ENCODE measurements around the gene TFAP2C.

TFAP2C gene

DNA sequence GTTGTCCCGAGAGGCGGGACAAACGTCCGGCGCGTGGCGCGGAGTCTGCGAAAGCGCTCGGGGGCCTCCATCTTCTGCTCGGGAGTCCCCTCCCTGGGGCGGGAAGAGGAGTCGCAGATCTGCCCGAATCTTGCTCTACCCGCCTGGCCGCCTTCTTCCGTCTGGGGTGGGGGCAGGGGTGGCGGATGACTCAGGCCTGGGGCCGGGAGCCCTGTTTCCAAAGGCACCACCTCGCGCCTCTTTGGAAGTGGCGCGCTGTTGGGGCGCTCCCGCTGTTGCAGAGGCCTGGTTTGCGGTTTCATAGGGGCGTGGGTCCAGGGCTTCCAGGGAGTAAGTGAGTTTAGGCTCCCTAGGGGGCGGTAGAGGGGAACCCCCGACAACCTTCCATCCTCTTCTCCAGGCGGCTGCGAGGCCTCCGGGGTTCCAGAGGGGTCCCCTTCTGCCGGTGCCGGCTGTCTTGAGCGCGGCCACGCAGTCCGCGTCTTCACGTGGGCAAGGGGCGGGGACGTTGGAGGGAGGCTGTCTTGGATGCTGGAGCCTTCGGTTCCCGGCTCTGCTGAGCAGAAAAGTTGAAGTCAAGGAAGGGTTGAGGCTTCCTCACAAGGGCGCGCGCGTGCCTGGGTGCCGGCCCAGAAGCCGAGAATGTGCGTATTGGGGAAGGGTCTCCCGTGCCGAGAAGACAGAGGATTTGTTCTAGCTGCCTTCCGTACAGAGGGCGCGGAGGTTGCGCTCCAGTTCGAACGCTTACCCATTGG, 2.6 kb upstream of the TFAP2C start:
- TF ChIP-seq GATA1 (IDR thresholded peaks at IDR 0.05; ENCODE audit: low read depth, low read length) (no peak), POLR2A (IDR thresholded peaks at IDR 0.05; ENCODE audit: low read length) (no peak)
- DNase-seq = peak; percentile 66 to 67

DNA sequence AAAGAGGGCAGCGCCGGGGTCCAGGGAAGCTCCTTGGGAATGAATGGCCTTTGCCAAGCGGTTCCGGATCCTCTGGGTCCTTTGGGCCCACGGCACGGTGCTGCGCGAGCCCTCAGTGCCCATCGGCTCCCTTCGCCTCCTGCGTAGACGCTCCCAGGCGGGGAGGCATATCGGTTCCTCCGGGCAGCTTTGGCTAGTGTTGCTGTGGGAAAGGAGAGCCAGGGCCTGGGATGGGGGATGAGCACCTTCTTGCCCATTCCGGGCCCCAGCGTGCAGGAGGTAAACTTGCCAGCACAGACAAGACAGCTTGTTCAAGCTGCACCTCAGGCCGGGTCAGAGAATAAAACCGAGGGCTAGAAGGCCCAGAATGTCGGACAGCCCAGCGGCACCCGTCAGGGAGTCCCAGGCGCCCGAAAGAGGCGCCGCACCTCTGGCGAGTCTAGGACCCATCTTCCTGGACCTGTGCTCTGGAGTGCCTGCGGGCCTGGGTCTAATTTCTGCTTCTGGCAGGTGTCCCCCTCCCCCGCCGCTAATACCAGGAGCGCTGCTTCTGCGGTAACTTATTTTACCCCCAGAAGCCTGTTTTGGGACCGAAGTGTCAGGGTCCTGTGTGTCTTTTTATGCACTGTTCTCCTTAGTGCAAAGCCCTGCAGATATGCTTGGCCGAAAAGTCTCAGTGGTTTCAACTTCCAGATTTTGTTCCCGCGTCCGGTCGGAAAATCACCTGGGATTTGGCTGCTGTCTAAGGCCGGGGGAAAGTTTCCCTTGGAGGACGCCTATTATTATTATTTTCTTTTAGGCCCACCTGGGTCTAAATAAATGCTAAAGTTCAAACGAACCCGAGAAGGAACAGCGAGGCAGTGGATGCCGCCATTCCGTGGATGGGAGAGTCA, 1.7 kb upstream of the TFAP2C start:
- TF ChIP-seq POLR2A (IDR thresholded peaks at IDR 0.05; ENCODE audit: low read length) (no peak), GATA1 (IDR thresholded peaks at IDR 0.05; ENCODE audit: low read depth, low read length) (no peak)
- DNase-seq = no peak

DNA sequence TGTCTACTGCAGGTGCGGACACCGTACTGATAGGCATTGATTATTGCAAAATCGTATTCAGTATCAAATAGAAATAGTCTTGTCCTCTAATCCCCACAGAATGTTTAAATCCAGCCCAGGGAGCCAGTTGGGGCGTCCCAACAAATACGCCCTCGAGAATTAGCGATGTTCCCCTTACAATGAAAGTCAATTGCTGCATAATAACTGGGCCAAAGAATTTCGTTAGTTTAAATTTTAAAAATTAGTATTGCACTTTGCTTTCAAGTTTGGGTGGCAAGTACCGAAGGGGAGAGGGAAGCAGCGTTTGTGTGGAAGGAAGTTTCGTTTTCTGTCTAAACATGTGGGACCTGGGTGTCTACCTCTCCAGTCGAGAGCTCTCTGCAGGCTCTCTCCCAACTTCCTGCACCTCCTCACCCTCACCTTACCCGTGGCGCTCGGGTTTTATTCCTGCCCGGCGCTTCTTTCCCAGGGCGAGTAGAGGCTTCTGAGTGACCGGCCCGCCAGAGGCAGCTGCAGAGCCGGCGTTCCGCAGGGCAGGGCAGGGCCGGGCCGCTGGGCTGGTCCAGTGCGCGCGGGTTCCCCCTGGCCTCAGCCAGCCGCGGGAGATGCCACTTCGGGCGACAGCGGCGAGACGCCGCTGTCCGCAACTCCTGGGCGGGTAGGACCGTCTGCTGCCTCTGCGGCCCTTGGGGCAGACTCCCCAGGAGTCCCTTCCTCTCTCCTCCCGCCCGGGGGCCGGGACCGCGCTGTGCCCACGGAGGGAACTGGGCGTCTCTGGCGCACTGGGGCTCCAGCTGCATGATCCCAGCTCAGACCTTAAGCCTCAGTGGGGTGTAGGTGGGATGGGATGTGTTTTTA, 862 bp upstream of the TFAP2C start:
- DNase-seq = peak; percentile 35 to 36

DNA sequence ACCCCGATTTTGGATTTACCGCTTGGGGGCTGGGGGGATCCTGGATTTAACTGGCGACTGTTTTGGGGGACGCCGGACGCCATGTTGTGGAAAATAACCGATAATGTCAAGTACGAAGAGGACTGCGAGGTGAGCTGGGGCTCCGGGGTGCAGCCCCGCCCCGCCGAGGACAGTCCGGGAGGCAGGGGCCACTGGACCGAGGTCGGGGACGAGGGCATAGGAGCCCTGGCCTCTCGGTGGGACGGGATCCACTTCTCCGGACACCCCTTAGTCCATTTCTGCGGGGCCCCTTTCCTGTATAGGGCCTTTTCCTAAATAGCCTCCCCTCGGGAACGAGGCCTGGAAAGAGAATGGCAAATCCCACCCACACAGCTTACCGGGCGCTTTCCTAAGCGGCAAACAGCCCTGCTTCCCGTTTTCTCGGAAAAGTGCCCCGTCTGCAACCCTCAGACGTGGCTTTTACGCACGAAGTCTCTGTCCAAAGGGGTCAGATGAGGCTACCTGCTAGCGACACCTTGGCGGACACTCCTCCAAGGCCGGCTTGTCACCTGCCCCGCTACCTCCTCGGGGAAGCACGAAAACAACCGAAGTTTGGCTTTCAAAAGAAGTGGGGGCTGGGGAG, 469 bp downstream of the TFAP2C start:
- no peak for TF ChIP-seq GATA1 (IDR thresholded peaks at IDR 0.05; ENCODE audit: low read depth, low read length)
- no peak for TF ChIP-seq POLR2A (IDR thresholded peaks at IDR 0.05; ENCODE audit: low read length)
- DNase-seq = no peak

More for the DNA sequence above, 862 bp upstream of the TFAP2C start:
- TF ChIP-seq GATA1 (IDR thresholded peaks at IDR 0.05; ENCODE audit: low read depth, low read length) (no peak), POLR2A (IDR thresholded peaks at IDR 0.05; ENCODE audit: low read length) (no peak)

DNA sequence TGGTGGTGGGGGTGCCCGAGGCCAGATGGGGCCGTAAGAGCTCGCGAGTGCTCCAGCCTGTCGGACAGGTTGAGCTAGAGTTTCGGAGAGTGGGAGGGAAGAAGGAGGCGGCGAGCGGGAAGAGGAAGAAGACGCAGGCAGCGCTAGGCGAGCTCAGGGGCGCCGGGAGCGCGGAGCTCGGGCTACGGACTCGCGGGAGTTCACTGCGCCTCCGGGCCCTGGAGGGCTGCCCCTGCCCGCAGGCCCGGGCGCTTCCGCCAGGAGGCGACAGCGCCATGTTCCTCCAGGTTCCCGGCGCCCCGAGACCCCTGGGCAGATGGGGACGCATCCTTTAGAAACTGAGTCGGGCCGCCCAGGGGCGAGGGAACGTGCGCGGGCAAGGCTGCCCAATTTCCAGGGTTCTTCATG, 984 bp downstream of the TFAP2C start:
- TF ChIP-seq GATA1 (IDR thresholded peaks at IDR 0.05; ENCODE audit: low read depth, low read length) (no peak), POLR2A (IDR thresholded peaks at IDR 0.05; ENCODE audit: low read length) (no peak)
- DNase-seq = peak; percentile 62 to 65

- DNase-seq = peak; percentile 37 to 44
- TF ChIP-seq GATA1 (IDR thresholded peaks at IDR 0.05; ENCODE audit: low read depth, low read length) = no peak
- no peak for TF ChIP-seq POLR2A (IDR thresholded peaks at IDR 0.05; ENCODE audit: low read length)
Observed at GRCh38 chr20:56630506-56631317, 1.6 kb downstream of the TFAP2C start.

DNA sequence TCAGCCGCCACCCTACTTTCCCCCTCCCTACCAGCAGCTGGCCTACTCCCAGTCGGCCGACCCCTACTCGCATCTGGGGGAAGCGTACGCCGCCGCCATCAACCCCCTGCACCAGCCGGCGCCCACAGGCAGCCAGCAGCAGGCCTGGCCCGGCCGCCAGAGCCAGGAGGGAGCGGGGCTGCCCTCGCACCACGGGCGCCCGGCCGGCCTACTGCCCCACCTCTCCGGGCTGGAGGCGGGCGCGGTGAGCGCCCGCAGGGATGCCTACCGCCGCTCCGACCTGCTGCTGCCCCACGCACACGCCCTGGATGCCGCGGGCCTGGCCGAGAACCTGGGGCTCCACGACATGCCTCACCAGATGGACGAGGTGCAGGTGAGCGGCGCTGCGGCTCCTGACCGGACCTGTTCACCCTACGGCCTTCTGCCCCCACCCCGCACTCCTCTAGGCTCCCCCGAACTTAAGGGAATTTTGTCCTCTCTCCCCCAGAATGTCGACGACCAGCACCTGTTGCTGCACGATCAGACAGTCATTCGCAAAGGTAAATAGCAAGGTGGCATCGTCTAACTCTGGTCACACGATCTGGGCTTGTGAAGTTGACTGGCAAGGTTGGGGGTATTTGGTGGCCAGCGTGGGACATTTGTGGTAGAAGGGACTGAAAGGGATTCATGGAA, 2.3 kb downstream of the TFAP2C start:
- DNase-seq = no peak
- no peak for TF ChIP-seq GATA1 (IDR thresholded peaks at IDR 0.05; ENCODE audit: low read depth, low read length)
- TF ChIP-seq POLR2A (IDR thresholded peaks at IDR 0.05; ENCODE audit: low read length) = no peak

DNA sequence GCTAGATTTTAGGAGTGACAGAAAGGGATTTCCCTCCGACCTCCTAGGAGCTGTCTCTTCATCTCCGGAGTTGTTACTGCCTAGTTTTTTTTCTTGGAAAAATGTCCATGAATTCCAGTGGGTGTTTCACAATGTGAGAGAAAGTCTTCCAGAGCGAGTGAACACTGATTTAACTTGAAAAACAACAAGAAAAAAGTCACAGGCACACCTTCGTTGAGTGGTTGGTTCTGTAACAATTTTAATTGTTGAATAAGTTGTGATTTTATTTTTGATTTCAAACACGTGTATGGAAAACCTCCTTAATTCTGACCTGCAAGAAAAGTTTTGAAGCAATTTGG, 2.9 kb downstream of the TFAP2C start:
- DNase-seq = no peak
- no peak for TF ChIP-seq POLR2A (IDR thresholded peaks at IDR 0.05; ENCODE audit: low read length)
- TF ChIP-seq GATA1 (IDR thresholded peaks at IDR 0.05; ENCODE audit: low read depth, low read length) = no peak

DNA sequence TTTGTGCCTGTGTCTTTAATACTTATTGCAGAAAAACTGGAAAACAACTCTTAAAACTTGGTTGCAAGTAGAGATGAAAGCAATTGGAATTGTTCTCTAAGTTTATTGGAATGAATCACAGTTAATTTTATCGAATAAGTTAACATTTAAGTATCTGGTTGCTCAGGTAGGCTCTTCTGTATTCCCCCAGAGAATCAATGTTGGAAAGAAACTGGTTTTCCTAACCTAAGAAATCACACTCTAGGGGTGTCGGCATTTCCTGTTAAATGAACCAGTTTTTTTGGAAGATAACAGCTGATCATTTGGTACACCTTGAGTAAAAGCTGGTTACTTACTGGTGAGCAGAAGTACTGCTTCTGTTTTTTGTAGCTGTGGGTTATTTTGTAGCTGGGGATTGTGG, 5.2 kb downstream of the TFAP2C start:
- TF ChIP-seq GATA1 (IDR thresholded peaks at IDR 0.05; ENCODE audit: low read depth, low read length) = no peak
- TF ChIP-seq POLR2A (IDR thresholded peaks at IDR 0.05; ENCODE audit: low read length) = no peak
- DNase-seq = no peak

DNA sequence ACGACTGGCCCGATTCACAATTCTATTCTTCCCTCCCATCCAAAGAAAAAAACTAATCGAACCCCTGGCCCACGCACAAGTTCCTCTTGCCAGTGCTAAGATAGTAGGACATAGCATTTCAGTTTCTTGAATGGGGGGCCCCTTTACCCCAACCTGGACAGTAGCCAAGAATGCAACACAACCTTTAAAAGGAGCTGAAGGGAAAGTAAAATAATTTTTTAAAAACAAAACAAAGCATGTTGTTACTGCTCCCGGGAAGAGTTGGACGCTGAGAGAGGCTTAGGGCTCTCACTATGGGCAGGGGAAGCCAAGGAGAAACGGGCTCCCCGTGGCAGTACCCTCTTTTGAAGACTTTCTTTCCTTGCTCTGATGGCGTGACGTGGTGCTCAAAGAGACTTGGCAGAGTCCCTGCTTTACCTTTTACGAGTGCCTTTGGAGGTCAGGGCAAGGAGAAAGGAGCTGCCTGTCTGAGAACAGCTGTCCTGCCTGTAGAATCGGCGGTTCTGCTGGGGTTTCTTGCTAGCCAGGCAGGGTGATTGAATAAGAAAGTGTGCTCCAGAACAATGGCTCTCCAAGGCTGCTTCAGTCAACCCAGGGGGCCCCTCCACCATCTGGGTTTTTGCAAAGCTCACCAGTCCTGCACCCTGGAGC, 5.8 kb downstream of the TFAP2C start:
- DNase-seq = no peak
- no peak for TF ChIP-seq GATA1 (IDR thresholded peaks at IDR 0.05; ENCODE audit: low read depth, low read length)
- no peak for TF ChIP-seq POLR2A (IDR thresholded peaks at IDR 0.05; ENCODE audit: low read length)

DNA sequence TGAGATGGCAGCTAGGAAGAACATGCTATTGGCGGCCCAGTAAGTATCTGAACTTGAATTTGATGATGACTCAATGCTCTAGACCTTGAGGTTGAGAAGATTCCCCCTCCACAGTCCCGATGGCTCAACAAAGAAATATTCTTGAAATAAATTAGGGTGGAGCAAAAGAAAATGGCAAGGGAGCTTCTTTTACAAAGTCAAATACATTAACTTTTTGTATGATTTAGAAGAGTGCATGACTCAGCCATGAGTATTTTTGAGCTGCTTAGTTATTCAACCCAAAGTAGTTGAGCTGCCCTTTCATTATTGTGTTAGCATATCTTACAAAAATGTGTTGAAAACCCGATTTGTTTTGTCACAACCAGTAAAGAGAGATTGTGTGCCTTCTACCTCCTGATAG, 7.6 kb downstream of the TFAP2C start:
- TF ChIP-seq POLR2A (IDR thresholded peaks at IDR 0.05; ENCODE audit: low read length) = no peak
- DNase-seq = no peak

DNA sequence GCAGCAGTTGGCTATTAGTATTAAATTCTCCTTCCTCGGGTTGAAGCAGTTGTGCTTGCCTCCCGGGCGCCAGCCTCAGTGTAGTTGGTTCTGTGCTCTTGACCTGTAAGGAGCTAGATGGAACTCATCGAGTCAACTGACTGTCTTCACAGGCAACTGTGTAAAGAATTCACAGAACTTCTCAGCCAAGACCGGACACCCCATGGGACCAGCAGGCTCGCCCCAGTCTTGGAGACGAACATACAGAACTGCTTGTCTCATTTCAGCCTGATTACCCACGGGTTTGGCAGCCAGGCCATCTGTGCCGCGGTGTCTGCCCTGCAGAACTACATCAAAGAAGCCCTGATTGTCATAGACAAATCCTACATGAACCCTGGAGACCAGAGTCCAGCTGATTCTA, 8.5 kb downstream of the TFAP2C start:
- no peak for DNase-seq
- TF ChIP-seq POLR2A (IDR thresholded peaks at IDR 0.05; ENCODE audit: low read length) = no peak
- no peak for TF ChIP-seq GATA1 (IDR thresholded peaks at IDR 0.05; ENCODE audit: low read depth, low read length)
